Measurements from ENCODE around the gene SLC25A40. TPM values are rescaled to one million over a fixed set of nuclear protein-coding genes. Genes with fewer than 3 reads are reported as not detected.

SLC25A40 gene
- total RNA-seq, 1 experiment from 2014 or later: 32.4 TPM

- Histone ChIP-seq H4K20me1 (ENCODE audit: insufficient read depth) (no peaks in the 10 kb centered on the region), H3K27me3 (ENCODE audit: insufficient read depth, low read length) (no peaks in the 10 kb centered on the region), H2AFZ (ENCODE audit: low read depth, low read length, poor library complexity, severe bottlenecking) (no peak overlapping the region), H3K4me2 (ENCODE audit: low read length) (no peak overlapping the region), H3K9me3 (ENCODE audit: control insufficient read depth in 1 of 2, insufficient read depth in 1 of 2, low read depth in 1 of 2, low read length in 2 of 2) (no peaks in the 10 kb centered on the region), H3K4me1 (ENCODE audit: control insufficient read depth in 1 of 2, insufficient read depth in 2 of 2, low read length in 2 of 2) (no peaks in the 10 kb centered on the region), H3K4me3 (replicated peaks in 1 of 2; ENCODE audit: low read depth in 1 of 2, low read length in 2 of 2) (no peak overlapping the region), H3K36me3 (ENCODE audit: control insufficient read depth in 1 of 2, insufficient read depth in 2 of 2, low read length in 2 of 2) (no peaks in the 10 kb centered on the region), H3K79me2 (ENCODE audit: insufficient read depth, low read length) (no peaks in the 10 kb centered on the region), H3K9me2 (ENCODE audit: insufficient read depth) (no peaks in the 10 kb centered on the region), H3K27ac (ENCODE audit: low read depth, low read length) (no peak overlapping the region), H3K9ac (ENCODE audit: low read length) (no peak overlapping the region)
- intact Hi-C loops (cut with micrococcal nuclease): no loop called here
- no TSS peak for BruUV-seq (replicated peaks)
- RAD21 ChIA-PET (ENCODE audit: low non-redundant PET in 1 of 2, low total read pairs in 2 of 2, uncharacterized antibody in 2 of 2, unreplicated experiment in 2 of 2): no interaction called here
- POLR2A ChIA-PET: no interaction called here
- CTCF ChIA-PET: no interaction called here
- ATAC-seq (no peak), DNase-seq (ENCODE audit: low read depth, low spot score) (no peak)
- no peak for TF ChIP-seq SRF (IDR thresholded peaks at IDR 0.05; ENCODE audit: low read depth)
- no peak for TF ChIP-seq CBX3 (IDR thresholded peaks at IDR 0.05; ENCODE audit: low read depth)
- no peak for TF ChIP-seq SP1 (IDR thresholded peaks at IDR 0.05; ENCODE audit: low read depth)
Observed at GRCh38 chr7:87818336-87818735, 57.8 kb downstream of the SLC25A40 start.

GRCh38 chr7:87816389-87816788 is 59.8 kb downstream of the SLC25A40 start:
- ChIA-PET POLR2A (no interaction called here), CTCF (interaction anchor here (0.9 kb wide), 1 partner anchor 295 kb away, joined by 3 read pairs; no protein-coding TSS in a partner anchor), RAD21 (ENCODE audit: low non-redundant PET in 1 of 2, low total read pairs in 2 of 2, uncharacterized antibody in 2 of 2, unreplicated experiment in 2 of 2) (no interaction called here)
- H3K79me2 ChIP-seq (ENCODE audit: insufficient read depth, low read length): no peaks in the 10 kb centered on the region
- no TSS peak for BruUV-seq (replicated peaks)
- H3K4me3 ChIP-seq (replicated peaks in 1 of 2; ENCODE audit: low read depth in 1 of 2, low read length in 2 of 2): no peak overlapping the region
- no peaks in the 10 kb centered on the region for H3K9me2 ChIP-seq (ENCODE audit: insufficient read depth)
- DNase-seq (ENCODE audit: low read depth, low spot score): no peak
- intact Hi-C loops (cut with micrococcal nuclease): no loop called here
- H3K9me3 ChIP-seq (ENCODE audit: control insufficient read depth in 1 of 2, insufficient read depth in 1 of 2, low read depth in 1 of 2, low read length in 2 of 2): no peaks in the 10 kb centered on the region
- no peak overlapping the region for H3K27ac ChIP-seq (ENCODE audit: low read depth, low read length)
- no peaks in the 10 kb centered on the region for H4K20me1 ChIP-seq (ENCODE audit: insufficient read depth)
- H3K9ac ChIP-seq (ENCODE audit: low read length): no peak overlapping the region
- H3K4me1 ChIP-seq (ENCODE audit: control insufficient read depth in 1 of 2, insufficient read depth in 2 of 2, low read length in 2 of 2): no peaks in the 10 kb centered on the region
- ATAC-seq: no peak
- no peak overlapping the region for H3K4me2 ChIP-seq (ENCODE audit: low read length)
- TF ChIP-seq SRF (IDR thresholded peaks at IDR 0.05; ENCODE audit: low read depth): no peak
- TF ChIP-seq ZFX (IDR thresholded peaks at IDR 0.05): no peak
- TF ChIP-seq RAD21 (IDR thresholded peaks at IDR 0.05; ENCODE audit: low read depth): no peak
- TF ChIP-seq CEBPB (IDR thresholded peaks at IDR 0.05; ENCODE audit: low read depth): no peak
- no peak for TF ChIP-seq EGR1 (IDR thresholded peaks at IDR 0.05; ENCODE audit: low read depth)
- no peak for TF ChIP-seq SIN3A (IDR thresholded peaks at IDR 0.05; ENCODE audit: low read depth)
- H3K27me3 ChIP-seq (ENCODE audit: insufficient read depth, low read length): no peaks in the 10 kb centered on the region
- H2AFZ ChIP-seq (ENCODE audit: low read depth, low read length, poor library complexity, severe bottlenecking): no peak overlapping the region
- no peaks in the 10 kb centered on the region for H3K36me3 ChIP-seq (ENCODE audit: control insufficient read depth in 1 of 2, insufficient read depth in 2 of 2, low read length in 2 of 2)
